Muscle layer of colon (tissue), 2 donors: Measurements from ENCODE around the gene FAM20A.

ENCODE experiments used
- H3K27ac ChIP-seq: one replicate; pipeline ENCODE4 v1.7.0; 2013; ENCODE audit warnings: low read depth, mild to moderate bottlenecking, low read length, moderate library complexity
- H3K27me3 ChIP-seq, 2 donors: one replicate each; pipeline ENCODE4 v1.7.0; 2013; ENCODE audit warnings: low read length in 2 of 2, mild to moderate bottlenecking in 2 of 2; ENCODE audit not compliant: insufficient read depth in 2 of 2, control insufficient read depth in 1 of 2
- H3K36me3 ChIP-seq: one replicate; pipeline ENCODE4 v1.7.0; 2013; ENCODE audit warnings: mild to moderate bottlenecking, low read length; ENCODE audit not compliant: insufficient read depth
- H3K4me1 ChIP-seq: one replicate; pipeline ENCODE4 v1.7.0; 2013; ENCODE audit warnings: mild to moderate bottlenecking, low read length; ENCODE audit not compliant: insufficient read depth
- H3K4me3 ChIP-seq, 2 donors: one replicate each; pipeline ENCODE4 v1.7.0; 2013; ENCODE audit warnings: low read length in 2 of 2, low read depth in 1 of 2, mild to moderate bottlenecking in 1 of 2, moderate library complexity in 1 of 2
- H3K9ac ChIP-seq: one replicate; pipeline ENCODE4 v1.7.0; 2013; ENCODE audit warnings: low read length
- H3K9me3 ChIP-seq: one replicate; pipeline ENCODE4 v1.7.0; 2013; ENCODE audit warnings: mild to moderate bottlenecking, low read length
- donor health status: abdominal sarcoma.
- donor health status: Adenocarcinoma of cecum.

FAM20A gene

DNA sequence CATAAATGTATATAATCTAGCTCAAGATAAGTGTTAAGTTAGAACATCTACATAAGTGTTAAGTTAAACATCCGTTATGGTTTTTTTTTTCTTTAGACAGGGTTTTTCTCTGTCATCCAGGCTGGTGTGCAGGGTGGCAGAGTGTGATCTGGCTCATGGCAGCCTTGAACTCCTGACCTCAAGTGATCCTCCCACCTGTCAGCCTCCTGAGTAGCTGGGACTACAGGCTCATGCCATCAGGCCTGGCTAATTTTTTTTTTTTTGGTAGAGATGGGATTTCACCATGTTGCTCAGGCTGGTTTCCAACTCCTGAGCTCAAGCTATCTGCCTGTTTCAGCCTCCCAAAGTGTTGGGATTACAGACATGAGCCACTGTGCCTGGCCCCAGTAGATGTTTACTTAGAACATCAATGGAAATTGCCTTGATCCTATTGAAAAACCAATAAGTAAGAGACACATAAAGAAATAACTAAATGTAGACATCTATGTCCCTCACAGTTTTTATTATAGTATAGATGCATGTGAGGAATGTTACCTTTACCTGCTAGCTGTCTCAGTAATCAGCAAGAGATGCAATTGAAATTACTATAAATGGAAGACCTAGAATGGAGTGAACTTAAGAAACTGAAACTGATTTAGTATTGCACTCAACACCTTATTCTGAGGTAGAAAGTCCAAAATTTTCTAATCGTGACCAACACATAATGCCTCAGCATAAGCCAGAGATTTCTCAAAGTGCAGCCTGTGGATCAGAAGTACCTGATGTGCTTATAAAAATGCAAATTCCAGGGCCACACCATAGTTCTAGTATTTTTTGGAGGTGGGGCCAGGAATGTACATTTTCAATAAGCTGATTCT is 5.5 kb upstream of the FAM20A start:
- Histone ChIP-seq H3K36me3 (no peaks in the 10 kb centered on the region), H3K4me3 (no peak overlapping the region), H3K9ac (no peak overlapping the region), H3K27me3 (peaks cover 0 to under 1% of the 10 kb centered on the region in 2 donors), H3K4me1 (no peaks in the 10 kb centered on the region), H3K9me3 (peaks cover 7% of the 10 kb centered on the region), H3K27ac (no peak overlapping the region)

DNA sequence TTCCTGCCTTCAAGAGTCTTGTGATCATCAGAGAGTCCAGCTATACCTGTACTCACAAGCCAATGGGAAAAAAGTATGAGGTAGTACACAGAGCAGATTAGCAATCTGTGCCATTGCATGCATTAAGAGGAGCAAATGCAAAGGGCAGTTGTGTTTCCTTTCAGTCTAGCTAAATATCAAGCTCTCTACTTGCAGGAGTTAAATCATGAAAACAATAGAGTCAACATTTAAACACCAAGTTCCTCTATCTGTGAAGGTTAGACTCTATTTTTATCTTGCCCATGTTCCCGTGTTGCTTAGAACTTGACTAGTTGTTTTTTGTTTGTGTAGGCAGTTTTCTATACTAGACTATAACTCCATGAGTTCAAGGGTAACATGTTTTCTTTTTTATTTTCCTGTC is 4.7 kb upstream of the FAM20A start:
- no peak overlapping the region for H3K27ac ChIP-seq
- peaks cover 0 to 7% of the 10 kb centered on the region in 2 donors for H3K27me3 ChIP-seq
- peaks cover 7% of the 10 kb centered on the region for H3K9me3 ChIP-seq
- H3K36me3 ChIP-seq: no peaks in the 10 kb centered on the region
- H3K4me1 ChIP-seq: no peaks in the 10 kb centered on the region
- no peak overlapping the region for H3K4me3 ChIP-seq
- no peak overlapping the region for H3K9ac ChIP-seq

DNA sequence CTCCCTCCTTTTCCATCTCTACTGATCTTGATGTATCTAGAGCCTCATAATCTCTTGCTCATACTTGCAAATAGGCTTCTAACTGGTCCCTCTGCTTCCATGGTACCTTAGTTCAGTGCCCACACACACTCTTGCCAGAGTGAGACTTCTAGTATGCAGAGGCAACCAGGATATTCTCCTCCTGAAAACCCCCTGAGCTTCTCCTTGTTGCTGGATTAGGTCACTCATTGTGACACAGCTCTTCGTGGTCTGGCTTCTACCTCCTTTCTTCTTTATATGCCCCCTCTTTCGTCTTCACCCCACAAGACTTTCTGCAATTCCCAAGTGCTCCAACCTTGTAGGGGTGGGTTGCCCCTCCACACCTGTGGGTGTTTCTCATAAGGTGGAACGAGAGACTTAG is 2.5 kb upstream of the FAM20A start:
- Histone ChIP-seq H3K27me3 (peaks cover 0 to 20% of the 10 kb centered on the region in 2 donors), H3K36me3 (no peaks in the 10 kb centered on the region), H3K9me3 (no peaks in the 10 kb centered on the region), H3K9ac (no peak overlapping the region), H3K4me3 (no peak overlapping the region), H3K27ac (no peak overlapping the region), H3K4me1 (no peaks in the 10 kb centered on the region)

DNA sequence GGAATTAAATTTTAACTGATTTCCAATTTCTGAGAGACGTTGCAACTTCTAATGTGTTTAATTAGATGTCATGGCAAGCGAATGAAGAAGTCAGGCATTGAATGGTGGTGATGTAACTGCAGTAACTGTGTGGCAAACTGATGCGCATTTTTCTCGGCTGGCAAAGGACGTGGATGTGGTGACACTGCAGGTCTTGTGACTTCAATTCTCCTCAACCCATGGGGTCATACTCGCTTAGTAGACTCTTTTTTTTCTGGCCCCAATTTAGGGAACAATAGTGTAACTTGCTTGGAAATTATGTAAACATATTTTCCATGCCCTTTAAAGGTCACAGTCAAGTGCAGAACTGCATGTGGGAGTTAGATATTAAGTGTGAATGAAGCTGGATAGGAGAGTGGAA is 1.9 kb upstream of the FAM20A start:
- Histone ChIP-seq H3K27me3 (peaks cover 0 to 23% of the 10 kb centered on the region in 2 donors), H3K36me3 (no peaks in the 10 kb centered on the region), H3K9me3 (no peaks in the 10 kb centered on the region), H3K4me3 (no peak overlapping the region), H3K9ac (no peak overlapping the region), H3K27ac (no peak overlapping the region), H3K4me1 (no peaks in the 10 kb centered on the region)

DNA sequence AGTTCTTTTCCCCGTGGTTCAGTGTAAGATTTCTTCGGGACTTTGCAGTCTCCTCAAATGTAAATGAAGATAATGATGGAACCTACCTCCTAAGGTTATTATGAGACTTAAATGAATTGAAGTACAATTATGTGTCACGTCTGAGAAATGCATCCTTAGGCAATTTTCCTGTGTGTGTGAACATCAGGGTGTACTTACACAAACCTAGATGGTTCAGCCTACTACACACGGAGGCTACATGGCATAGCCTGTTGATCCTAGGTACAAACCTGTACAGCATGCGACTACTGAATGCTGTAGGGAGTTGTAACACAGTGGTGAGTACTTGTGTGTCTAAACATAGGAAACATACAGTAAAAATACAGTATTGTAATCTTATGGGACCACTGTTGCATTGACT is 1.1 kb upstream of the FAM20A start:
- H3K27me3 ChIP-seq: peaks cover 0 to 26% of the 10 kb centered on the region in 2 donors
- no peak overlapping the region for H3K4me3 ChIP-seq
- H3K4me1 ChIP-seq: no peaks in the 10 kb centered on the region
- no peak overlapping the region for H3K27ac ChIP-seq
- H3K9ac ChIP-seq: no peak overlapping the region
- H3K9me3 ChIP-seq: no peaks in the 10 kb centered on the region
- no peaks in the 10 kb centered on the region for H3K36me3 ChIP-seq

DNA sequence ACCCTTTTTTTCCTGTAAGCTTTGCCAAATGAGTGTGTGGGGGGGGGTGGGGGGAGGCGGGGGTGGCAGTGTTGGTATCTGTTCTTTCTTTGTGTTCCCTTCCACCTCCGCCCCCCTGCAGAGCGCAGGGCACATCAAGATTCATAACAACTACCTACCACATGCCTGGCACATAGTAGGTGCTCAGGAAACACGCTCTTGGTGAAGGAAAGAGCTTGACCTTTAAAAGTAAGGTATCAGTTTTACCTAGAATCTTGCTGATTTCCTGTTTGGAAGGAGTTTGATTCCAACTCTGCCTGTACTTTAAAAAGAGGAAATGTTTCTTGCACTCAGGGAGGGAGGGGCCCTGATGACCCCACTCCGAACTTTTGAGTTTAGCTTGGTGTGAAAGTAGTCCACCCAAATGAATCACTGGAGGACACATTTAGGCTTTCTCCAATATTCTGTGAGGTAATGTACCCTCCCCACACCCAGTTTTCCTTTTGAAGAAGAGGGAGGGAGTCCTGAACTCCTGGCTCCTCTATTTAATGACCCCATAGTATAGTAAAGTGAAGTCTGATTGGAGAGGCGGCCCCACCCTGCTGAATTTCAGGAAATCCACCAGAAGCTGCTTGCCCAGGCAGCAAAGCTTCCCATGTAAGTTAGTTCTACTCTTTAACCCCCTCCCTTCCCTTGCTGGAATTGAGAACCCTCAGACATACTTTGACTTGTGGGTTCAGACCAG is 560 bp upstream of the FAM20A start:
- Histone ChIP-seq H3K4me1 (no peaks in the 10 kb centered on the region), H3K9me3 (no peaks in the 10 kb centered on the region), H3K9ac (no peak overlapping the region), H3K4me3 (no peak overlapping the region), H3K27me3 (peaks cover 0 to 26% of the 10 kb centered on the region in 2 donors), H3K27ac (no peak overlapping the region), H3K36me3 (no peaks in the 10 kb centered on the region)

DNA sequence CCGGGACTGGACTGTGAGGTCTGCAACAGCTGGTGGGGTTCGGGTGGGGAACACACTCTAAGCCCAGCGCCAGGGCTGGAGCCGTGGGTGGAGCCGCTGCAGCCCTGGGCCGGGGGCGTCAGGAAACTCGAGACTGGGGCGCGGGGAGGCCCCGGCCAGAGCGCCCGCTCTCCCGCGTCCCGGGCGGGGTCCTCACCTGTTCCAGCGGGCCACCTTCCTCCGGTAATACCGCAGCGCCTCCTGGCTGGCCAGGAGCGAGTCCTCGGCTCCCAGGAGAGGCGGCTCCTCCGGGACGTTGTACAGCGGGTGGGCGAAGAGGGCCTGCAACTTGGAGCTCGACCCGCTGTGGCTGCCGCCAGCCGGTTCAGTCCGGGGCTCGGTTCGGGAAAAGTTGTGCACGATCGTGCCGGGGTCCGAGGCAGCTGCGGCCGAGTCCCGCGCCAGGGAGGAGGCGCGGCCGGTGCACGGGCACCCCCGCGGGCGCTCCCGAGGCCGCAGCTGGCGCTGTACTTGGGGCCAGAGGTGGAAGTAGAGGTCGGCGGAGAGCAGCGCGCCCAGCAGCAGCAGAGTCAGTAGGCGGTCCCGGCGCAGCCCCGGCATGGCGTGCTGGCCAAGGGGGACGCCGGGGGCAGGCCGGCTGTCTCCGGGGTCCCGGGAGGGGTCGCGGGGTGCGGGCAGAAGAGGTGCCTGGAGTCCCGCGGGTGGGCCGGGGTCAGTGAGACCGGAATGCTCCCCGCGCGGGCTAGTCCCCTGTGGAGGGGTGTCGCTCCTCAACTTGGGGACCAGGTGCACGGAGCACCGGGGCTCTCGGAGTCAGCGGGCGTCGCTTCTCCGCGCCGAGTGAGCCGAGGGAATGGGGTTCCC is 868 bp downstream of the FAM20A start:
- Histone ChIP-seq H3K9me3 (no peaks in the 10 kb centered on the region), H3K27ac (peak overlapping the region; percentile 27), H3K4me3 (peak overlapping the region; percentile 28 to 50), H3K27me3 (peaks cover 0 to 26% of the 10 kb centered on the region in 2 donors), H3K36me3 (no peaks in the 10 kb centered on the region), H3K4me1 (no peaks in the 10 kb centered on the region), H3K9ac (no peak overlapping the region)

DNA sequence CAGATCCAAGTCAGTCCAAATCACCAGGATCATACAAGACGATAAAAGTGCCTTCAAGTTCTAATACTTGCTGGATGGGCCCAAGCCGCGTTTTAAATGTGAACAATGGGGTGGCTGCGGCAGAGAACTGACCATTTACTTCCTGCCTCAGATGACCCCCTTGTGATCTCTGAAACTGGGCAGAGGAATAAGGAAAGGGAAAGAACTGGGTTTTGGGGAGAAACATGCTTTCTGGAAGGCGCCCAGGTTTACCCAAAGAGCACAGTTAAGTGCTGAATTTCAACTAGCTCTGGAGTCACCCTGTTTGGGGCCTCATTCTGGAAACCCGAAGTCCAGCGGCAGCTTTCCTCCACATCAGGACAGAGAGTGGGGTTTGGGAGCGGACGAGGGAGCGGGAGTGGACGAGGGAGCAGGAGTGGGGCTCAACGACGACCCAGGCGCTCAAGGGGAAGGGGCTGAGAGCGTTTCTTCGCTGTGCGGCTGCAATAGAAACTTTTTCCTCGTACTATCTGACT is 1.6 kb downstream of the FAM20A start:
- H3K4me1 ChIP-seq: no peaks in the 10 kb centered on the region
- peak overlapping the region in 1 of 2 donors; percentile 50 for H3K4me3 ChIP-seq
- H3K9ac ChIP-seq: no peak overlapping the region
- no peaks in the 10 kb centered on the region for H3K9me3 ChIP-seq
- no peaks in the 10 kb centered on the region for H3K36me3 ChIP-seq
- H3K27me3 ChIP-seq: peaks cover 0 to 26% of the 10 kb centered on the region in 2 donors
- peak overlapping the region; percentile 27 for H3K27ac ChIP-seq

DNA sequence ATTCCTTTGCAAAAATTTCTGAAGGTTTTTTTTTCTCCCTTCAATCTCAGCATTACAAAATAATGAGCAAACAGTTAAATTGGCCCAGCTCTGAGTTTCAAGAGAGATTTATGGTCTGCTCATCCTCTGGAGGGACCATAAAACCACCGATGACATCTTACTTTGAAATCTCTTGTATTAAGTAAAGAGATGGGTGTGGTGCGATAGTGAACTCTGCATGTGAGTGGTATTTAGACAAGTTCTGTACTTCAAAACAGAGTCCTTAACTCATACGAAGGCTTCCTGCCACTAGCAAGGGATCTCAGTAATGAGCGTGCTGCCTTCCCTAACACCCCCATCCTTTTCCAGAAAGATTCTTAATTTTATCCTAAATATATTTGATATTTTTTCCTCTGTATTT is 2.1 kb downstream of the FAM20A start:
- Histone ChIP-seq H3K4me3 (peak overlapping the region in 1 of 2 donors; percentile 50), H3K9ac (no peak overlapping the region), H3K36me3 (no peaks in the 10 kb centered on the region), H3K4me1 (no peaks in the 10 kb centered on the region), H3K9me3 (no peaks in the 10 kb centered on the region), H3K27ac (no peak overlapping the region), H3K27me3 (peaks cover 0 to 26% of the 10 kb centered on the region in 2 donors)

DNA sequence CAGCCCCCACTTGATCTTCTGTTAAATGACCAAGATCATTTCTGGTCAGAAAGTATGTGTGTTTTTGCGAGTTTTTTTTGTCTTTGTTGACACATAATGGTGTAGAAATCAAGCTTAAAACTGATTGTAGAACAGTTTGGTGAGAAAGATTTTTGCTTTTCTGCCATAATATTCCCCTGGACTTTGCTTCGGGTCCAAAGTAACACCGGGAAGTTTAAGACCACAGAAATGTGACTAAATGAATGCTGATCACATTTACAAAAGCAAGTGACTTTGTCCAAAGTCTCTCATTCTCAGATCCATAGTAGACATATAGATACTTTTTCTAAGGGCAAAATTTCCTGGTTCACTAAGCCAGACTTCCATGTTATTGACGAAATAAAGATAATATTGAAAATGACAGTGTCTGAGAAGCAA is 2.6 kb downstream of the FAM20A start:
- peaks cover 3% of the 10 kb centered on the region for H3K4me1 ChIP-seq
- no peak overlapping the region for H3K27ac ChIP-seq
- H3K9ac ChIP-seq: no peak overlapping the region
- H3K9me3 ChIP-seq: no peaks in the 10 kb centered on the region
- peaks cover 0 to 26% of the 10 kb centered on the region in 2 donors for H3K27me3 ChIP-seq
- H3K36me3 ChIP-seq: no peaks in the 10 kb centered on the region
- H3K4me3 ChIP-seq: no peak overlapping the region

DNA sequence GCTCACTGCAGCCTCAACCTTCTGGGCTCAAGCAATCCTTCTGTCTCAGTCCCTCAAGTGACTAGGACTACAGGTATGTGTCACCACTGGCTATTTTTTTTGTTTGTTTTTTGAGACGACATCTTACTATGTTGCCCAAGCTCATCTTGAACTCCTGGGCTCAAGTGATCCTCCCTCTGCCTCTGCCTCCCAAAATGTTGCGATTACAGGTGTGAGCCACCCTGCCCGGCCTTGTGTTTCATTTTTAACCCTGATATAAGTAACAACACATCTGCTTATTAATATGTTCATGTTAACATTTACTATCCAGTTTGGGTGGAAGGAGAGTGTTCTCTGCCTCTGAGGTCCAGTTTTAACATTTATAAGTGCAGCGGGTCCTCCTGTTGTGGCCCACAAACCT is 3.1 kb downstream of the FAM20A start:
- no peaks in the 10 kb centered on the region for H3K36me3 ChIP-seq
- H3K27me3 ChIP-seq: peaks cover 0 to 26% of the 10 kb centered on the region in 2 donors
- H3K4me1 ChIP-seq: peaks cover 6% of the 10 kb centered on the region
- H3K9ac ChIP-seq: no peak overlapping the region
- no peak overlapping the region for H3K4me3 ChIP-seq
- no peaks in the 10 kb centered on the region for H3K9me3 ChIP-seq
- no peak overlapping the region for H3K27ac ChIP-seq
